Measurements from ENCODE around the gene ABHD14A.

Gene ABHD14A

GRCh38 chr3:51941463-51941797, 33.4 kb upstream of the ABHD14A start:
- TF ChIP-seq EZH2phosphoT487 (IDR thresholded peaks at IDR 0.05; ENCODE audit: low read length), result no peak
- no peak for TF ChIP-seq EZH2 (optimal IDR thresholded peaks at IDR 0.05; ENCODE audit: low read depth, low read length)
- no peak for TF ChIP-seq CTCF (IDR thresholded peaks at IDR 0.05; ENCODE audit: low read length)
- peaks cover 44% of the 10 kb centered on the region for H3K79me2 ChIP-seq (ENCODE audit: low read length)

GRCh38 chr3:51941798-51942602, 32.9 kb upstream of the ABHD14A start, which contains the start of the genes PARP3 and RRP9:
Gene PARP3 (plus strand): TSS chr3:51942363. CDS start chr3:51943356, 993 bp downstream.
Gene RRP9 (minus strand): TSS chr3:51941904. CDS start chr3:51941867, 37 bp downstream.
- Histone ChIP-seq H3K27ac (ENCODE audit: low read length) (peak within 1 kb of the TSS; percentile 75), H3K4me2 (ENCODE audit: low read depth, low read length) (peak within 1 kb of the TSS; percentile 95), H3K4me1 (ENCODE audit: low read length) (peaks cover 15% of the 10 kb centered on the region), H2AFZ (ENCODE audit: low read length) (peak within 1 kb of the TSS; percentile 67), H3K4me3 (ENCODE audit: low read length) (peak within 1 kb of the TSS; percentile 83), H3K9me2 (replicated peaks; ENCODE audit: insufficient read depth, low read length) (no peaks in the 10 kb centered on the region), H3F3A (ENCODE audit: insufficient read depth, low read length) (no peaks in the 10 kb centered on the region), H3K9me3 (replicated peaks; ENCODE audit: insufficient read depth, low read length) (no peaks in the 10 kb centered on the region), H3K9ac (ENCODE audit: low read length) (peak within 1 kb of the TSS; percentile 91), H3K27me3 (replicated peaks; ENCODE audit: insufficient read depth, low read length) (no peaks in the 10 kb centered on the region), H3K79me2 (ENCODE audit: low read length) (peaks cover 44% of the 10 kb centered on the region), H3K36me3 (replicated peaks; ENCODE audit: insufficient read depth, low read length) (no peaks in the 10 kb centered on the region), H4K20me1 (ENCODE audit: insufficient read depth, low read length) (0 out of 2 replicates have a peak, but pooled peaks cover 2% of the 10 kb centered on the region)
- DNase-seq, result peak; percentile 100
- no peak for TF ChIP-seq EZH2phosphoT487 (IDR thresholded peaks at IDR 0.05; ENCODE audit: low read length)
- peak; percentile 98 for TF ChIP-seq CTCF (IDR thresholded peaks at IDR 0.05; ENCODE audit: low read length)
- no peak for TF ChIP-seq EZH2 (optimal IDR thresholded peaks at IDR 0.05; ENCODE audit: low read depth, low read length)

More at GRCh38 chr3:51941463-51941797, 33.4 kb upstream of the ABHD14A start:
- Histone ChIP-seq H3K9me2 (replicated peaks; ENCODE audit: insufficient read depth, low read length) (no peaks in the 10 kb centered on the region), H3K4me3 (ENCODE audit: low read length) (peak overlapping the region; percentile 83), H3K9ac (ENCODE audit: low read length) (peak overlapping the region; percentile 80), H3K36me3 (replicated peaks; ENCODE audit: insufficient read depth, low read length) (peaks cover under 1% of the 10 kb centered on the region; the same call in 1 of the 2 replicates), H3K4me1 (ENCODE audit: low read length) (peaks cover 15% of the 10 kb centered on the region), H3K27me3 (replicated peaks; ENCODE audit: insufficient read depth, low read length) (no peaks in the 10 kb centered on the region), H4K20me1 (ENCODE audit: insufficient read depth, low read length) (0 out of 2 replicates have a peak, but pooled peaks cover 2% of the 10 kb centered on the region), H2AFZ (ENCODE audit: low read length) (peak overlapping the region; percentile 54), H3K27ac (ENCODE audit: low read length) (no peak overlapping the region; the same call in 1 of the 2 replicates), H3F3A (ENCODE audit: insufficient read depth, low read length) (no peaks in the 10 kb centered on the region), H3K9me3 (replicated peaks; ENCODE audit: insufficient read depth, low read length) (no peaks in the 10 kb centered on the region), H3K4me2 (ENCODE audit: low read depth, low read length) (peak overlapping the region; percentile 95)
- no peak for DNase-seq

- Histone ChIP-seq H3K4me1 (ENCODE audit: low read length) (peaks cover 15% of the 10 kb centered on the region), H3K9me2 (replicated peaks; ENCODE audit: insufficient read depth, low read length) (no peaks in the 10 kb centered on the region), H4K20me1 (ENCODE audit: insufficient read depth, low read length) (0 out of 2 replicates have a peak, but pooled peaks cover 2% of the 10 kb centered on the region), H3K27ac (ENCODE audit: low read length) (peak overlapping the region; percentile 75), H3K9me3 (replicated peaks; ENCODE audit: insufficient read depth, low read length) (no peaks in the 10 kb centered on the region), H3F3A (ENCODE audit: insufficient read depth, low read length) (no peaks in the 10 kb centered on the region), H2AFZ (ENCODE audit: low read length) (peak overlapping the region; percentile 67), H3K79me2 (ENCODE audit: low read length) (peaks cover 39% of the 10 kb centered on the region), H3K36me3 (replicated peaks; ENCODE audit: insufficient read depth, low read length) (no peaks in the 10 kb centered on the region), H3K4me3 (ENCODE audit: low read length) (peak overlapping the region; percentile 75), H3K4me2 (ENCODE audit: low read depth, low read length) (peak overlapping the region; percentile 95), H3K9ac (ENCODE audit: low read length) (peak overlapping the region; percentile 91), H3K27me3 (replicated peaks; ENCODE audit: insufficient read depth, low read length) (no peaks in the 10 kb centered on the region)
- peak; percentile 87 for DNase-seq
- TF ChIP-seq CTCF (IDR thresholded peaks at IDR 0.05; ENCODE audit: low read length) (no peak), EZH2phosphoT487 (IDR thresholded peaks at IDR 0.05; ENCODE audit: low read length) (no peak), EZH2 (optimal IDR thresholded peaks at IDR 0.05; ENCODE audit: low read depth, low read length) (no peak)
Measured at GRCh38 chr3:51942603-51943450, 32.0 kb upstream of the ABHD14A start.

All from MM.1S (cell line).